DND-41 (cell line): ENCODE measurements around the gene ITIH5.

ENCODE experiments used
- EZH2 ChIP-seq: IDR thresholded peaks from 3 replicates; pipeline ENCODE4 v1.6.1; 2012; ENCODE audit warnings: borderline replicate concordance, low read depth, mild to moderate bottlenecking, moderate library complexity, low read length, inconsistent platforms; ENCODE audit not compliant: severe bottlenecking
- TF ChIP-seq, protein P1 (sequence below): IDR thresholded peaks from 2 replicates; pipeline ENCODE4 v1.5.1; 2012; ENCODE audit warnings: borderline replicate concordance, low read length, moderate library complexity, mild to moderate bottlenecking; ENCODE audit not compliant: poor library complexity, severe bottlenecking; ENCODE audit errors: extremely low read depth

DNA sequence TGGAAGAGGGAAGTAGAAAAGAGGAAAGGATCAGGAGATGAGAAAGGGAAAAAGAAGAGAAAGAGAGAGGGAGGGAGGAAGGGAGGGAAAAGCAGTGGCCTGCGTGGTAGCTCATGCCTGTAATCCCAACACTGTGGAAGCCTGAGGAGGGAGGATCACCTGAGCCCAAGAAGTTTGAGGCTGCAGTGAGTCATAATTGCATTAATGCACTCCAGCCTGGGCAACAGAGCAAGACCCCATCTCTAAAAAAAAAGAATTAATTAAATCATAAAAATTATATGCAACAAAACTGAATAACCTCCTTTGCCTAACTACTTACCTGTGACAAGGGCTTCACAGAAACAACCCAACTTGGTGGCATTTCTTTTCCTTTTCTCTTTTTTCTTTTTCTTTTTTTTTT is 148.1 kb downstream of the ITIH5 start:
- TF ChIP-seq, protein P1, sequence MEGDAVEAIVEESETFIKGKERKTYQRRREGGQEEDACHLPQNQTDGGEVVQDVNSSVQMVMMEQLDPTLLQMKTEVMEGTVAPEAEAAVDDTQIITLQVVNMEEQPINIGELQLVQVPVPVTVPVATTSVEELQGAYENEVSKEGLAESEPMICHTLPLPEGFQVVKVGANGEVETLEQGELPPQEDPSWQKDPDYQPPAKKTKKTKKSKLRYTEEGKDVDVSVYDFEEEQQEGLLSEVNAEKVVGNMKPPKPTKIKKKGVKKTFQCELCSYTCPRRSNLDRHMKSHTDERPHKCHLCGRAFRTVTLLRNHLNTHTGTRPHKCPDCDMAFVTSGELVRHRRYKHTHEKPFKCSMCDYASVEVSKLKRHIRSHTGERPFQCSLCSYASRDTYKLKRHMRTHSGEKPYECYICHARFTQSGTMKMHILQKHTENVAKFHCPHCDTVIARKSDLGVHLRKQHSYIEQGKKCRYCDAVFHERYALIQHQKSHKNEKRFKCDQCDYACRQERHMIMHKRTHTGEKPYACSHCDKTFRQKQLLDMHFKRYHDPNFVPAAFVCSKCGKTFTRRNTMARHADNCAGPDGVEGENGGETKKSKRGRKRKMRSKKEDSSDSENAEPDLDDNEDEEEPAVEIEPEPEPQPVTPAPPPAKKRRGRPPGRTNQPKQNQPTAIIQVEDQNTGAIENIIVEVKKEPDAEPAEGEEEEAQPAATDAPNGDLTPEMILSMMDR: no peak
- TF ChIP-seq EZH2: no peak
